A549 (cell line): ENCODE data around the gene MEPE. TPM values are rescaled to one million over a fixed set of nuclear protein-coding genes. Genes with fewer than 3 reads are reported as not detected.

Source experiments
- ATAC-seq, 2 experiments: fragments of 200-7000 bp in 1 of 2; fragments of >200 bp in 1 of 2; cut with Nextera tagmentation in 1 of 2; cut with Tn5 transposase in 1 of 2; 3 replicates each; pipeline versions ENCODE4 v1.8.0 to v1.9.1; 2018 to 2020; ENCODE audit warnings: mild to moderate bottlenecking in 1 of 2, moderate library complexity in 1 of 2
- CTCF ChIA-PET: fragments of 300-600 bp; sonication (Branson Sonifier 250); formaldehyde crosslinking; extraction: SDS; loops from one replicate; lab custom pipeline; 2021; ENCODE audit warnings: antibody characterized with exemption, inconsistent platforms; lab: Yijun Ruan, JAX
- POLR2A ChIA-PET: fragments of 350-600 bp; formaldehyde crosslinking; extraction: SDS; loops from one replicate; lab custom pipeline; 2021; ENCODE audit warnings: antibody characterized with exemption, inconsistent platforms; lab: Yijun Ruan, JAX
- DNase-seq, 2 experiments: peaks; one replicate each; pipeline versions ENCODE4 v3.0.0 to v3.0.0-alpha.2; 2011 to 2016; ENCODE audit warnings: low read depth in 1 of 2, low spot score in 1 of 2
- FAIRE-seq: peaks from 2 replicates; lab custom pipeline; 2011; peaks lifted over from hg19 to GRCh38; lab: Jason Lieb, UNC
- H3K27ac ChIP-seq, 2 experiments: fragments of >200 bp; sonication (Bioruptor Twin); formaldehyde crosslinking; 3 replicates each; pipeline ENCODE4 v1.5.1; 2016 to 2017
- H3K4me1 ChIP-seq: fragments of >200 bp; sonication (Bioruptor Twin); formaldehyde crosslinking; 3 replicates; pipeline ENCODE4 v1.6.1; 2016
- H3K4me2 ChIP-seq: fragments of >200 bp; sonication (Bioruptor Twin); formaldehyde crosslinking; 3 replicates; pipeline ENCODE4 v1.6.1; 2016
- H3K4me3 ChIP-seq: fragments of >200 bp; sonication (Bioruptor Twin); formaldehyde crosslinking; 3 replicates; pipeline ENCODE4 v1.5.1; 2016
- H3K9me3 ChIP-seq: fragments of >200 bp; sonication (Bioruptor Twin); formaldehyde crosslinking; 3 replicates; pipeline ENCODE4 v1.6.1; 2016
- BCL3 ChIP-seq: fragments of >200 bp; sonication (Bioruptor Twin); formaldehyde crosslinking; IDR thresholded peaks from 3 replicates; pipeline ENCODE4 v1.6.1; 2016
- BHLHE40 ChIP-seq: IDR thresholded peaks from 2 replicates; pipeline ENCODE4 v1.6.1; 2012; ENCODE audit warnings: low read depth, low read length, inconsistent platforms
- CBX8 ChIP-seq: fragments of 200-600 bp; sonication (generic); IDR thresholded peaks from 2 replicates; pipeline ENCODE4 v1.6.1; 2016
- CEBPB ChIP-seq, 2 experiments: fragments of >200 bp in 1 of 2; sonication (Bioruptor Twin) in 1 of 2; formaldehyde crosslinking in 1 of 2; IDR thresholded peaks; 2 replicates each; pipeline ENCODE4 v1.6.1; 2012 to 2016
- CHD2 ChIP-seq: fragments of 150-350 bp; IDR thresholded peaks from 2 replicates; pipeline ENCODE4 v1.6.1; 2014; ENCODE audit warnings: low read length; ENCODE audit not compliant: partially characterized antibody
- E2F6 ChIP-seq: IDR thresholded peaks from 2 replicates; pipeline ENCODE4 v1.6.1; 2012; ENCODE audit warnings: low read depth, borderline replicate concordance
- FOSL2 ChIP-seq, 2 experiments: fragments of 450-650 bp in 1 of 2; fragments of >200 bp in 1 of 2; sonication (Bioruptor Twin) in 1 of 2; formaldehyde crosslinking; IDR thresholded peaks; 2 replicates each; pipeline versions ENCODE4 v1.5.0 to v1.6.1; 2016 to 2020; ENCODE audit warnings: mild to moderate bottlenecking in 1 of 2, moderate library complexity in 1 of 2
- HEYL ChIP-seq: fragments of 250-450 bp; sonication (Bioruptor Pico); IDR thresholded peaks from 2 replicates; pipeline ENCODE4 v1.8.0; 2021; ENCODE audit warnings: mild to moderate bottlenecking, moderate library complexity
- JUNB ChIP-seq: fragments of >200 bp; sonication (Bioruptor Twin); formaldehyde crosslinking; IDR thresholded peaks from 2 replicates; pipeline ENCODE4 v1.6.1; 2016
- MAFK ChIP-seq: fragments of 450-650 bp; IDR thresholded peaks from 2 replicates; pipeline ENCODE4 v1.6.1; 2014; ENCODE audit not compliant: partially characterized antibody
- MAX ChIP-seq: IDR thresholded peaks from 2 replicates; pipeline ENCODE4 v1.6.1; 2012
- MYC ChIP-seq: IDR thresholded peaks from 2 replicates; pipeline ENCODE4 v1.6.1; 2012; ENCODE audit warnings: mild to moderate bottlenecking, inconsistent platforms, low read length, improper control_type of control experiment, borderline replicate concordance
- NFE2L2 ChIP-seq: fragments of 150-350 bp; conservative IDR thresholded peaks from 2 replicates; pipeline ENCODE4 v1.6.1; 2014; ENCODE audit warnings: low read length
- NPAS2 ChIP-seq: fragments of 250-450 bp; sonication (Bioruptor Pico); IDR thresholded peaks from 2 replicates; pipeline ENCODE4 v1.8.0; 2022; ENCODE audit warnings: mild to moderate bottlenecking, moderate library complexity, borderline replicate concordance
- PHF8 ChIP-seq: fragments of 200-600 bp; sonication (generic); IDR thresholded peaks from 2 replicates; pipeline ENCODE4 v1.6.1; 2016; ENCODE audit warnings: low read depth, mild to moderate bottlenecking, antibody characterized with exemption, moderate library complexity, borderline replicate concordance
- RAD21 ChIP-seq, 2 experiments: fragments of >200 bp in 1 of 2; sonication (Bioruptor Twin) in 1 of 2; formaldehyde crosslinking in 1 of 2; IDR thresholded peaks in 1 of 2; conservative IDR thresholded peaks in 1 of 2; 2 replicates in 1 of 2; 3 replicates in 1 of 2; pipeline ENCODE4 v1.6.1; 2012 to 2018; ENCODE audit warnings: inconsistent platforms in 1 of 2
- REST ChIP-seq: fragments of 200-600 bp; sonication (generic); IDR thresholded peaks from 2 replicates; pipeline ENCODE4 v1.6.1; 2016; ENCODE audit warnings: antibody characterized with exemption, mild to moderate bottlenecking, moderate library complexity
- RNF2 ChIP-seq: fragments of 200-600 bp; sonication (generic); IDR thresholded peaks from 2 replicates; pipeline ENCODE4 v1.6.1; 2016; ENCODE audit warnings: low read depth, mild to moderate bottlenecking, antibody characterized with exemption, moderate library complexity, borderline replicate concordance
- WGBS: methylation state at CpG from one replicate; pipeline ENCODE4 v1.1.6; 2017; ENCODE audit errors: missing lambda C conversion rate; 5-methylcytosine and 5-hydroxymethylcytosine counted together
- polyA plus RNA-seq, 4 experiments: library from polyadenylated mRNA; depleted of rRNA in 3 of 4; stranded (reverse); fragments of >200 nt; fragmentation: RNase III in 1 of 4; extraction: RNeasy Plus Mini Kit Qiagen cat#74134 plus additional on column Dnase treatment in 1 of 4; gene quantifications; 2 replicates in 3 of 4; 3 replicates in 1 of 4; pipeline ENCODE4 v1.2.3, GENCODE V29; 2011 to 2017

MEPE gene
- polyA plus RNA-seq, 2 of the 4 experiments (the other 2 are of a cell fraction): not detected

- ChIA-PET POLR2A (no interaction called here), CTCF (interaction anchor here (0.6 to 4.4 kb wide), 12 partner anchors 9 to 299 kb away, joined by 3 to 47 read pairs (median 4); no protein-coding TSS in a partner anchor)
- no peak for FAIRE-seq
- WGBS: 71% methylated on average over 3 of the region's 3 CpGs
- TF ChIP-seq JUNB (no peak), MAFK (no peak), CEBPB (IDR thresholded peaks at IDR 0.05) (no peak), RAD21 (conservative IDR thresholded peaks at IDR 0.05 in 1 of 2, IDR thresholded peaks at IDR 0.05 in 1 of 2) (no peak), HEYL (CRISPR knock-in tag) (no peak), RNF2 (no peak), CHD2 (no peak), BCL3 (no peak), E2F6 (no peak), MAX (no peak), MYC (no peak), NFE2L2 (no peak), PHF8 (no peak), FOSL2 (IDR thresholded peaks at IDR 0.05) (no peak), FOSL2 (CRISPR knock-in tag; IDR thresholded peaks at IDR 0.05) (no peak), REST (no peak), NPAS2 (CRISPR knock-in tag) (no peak), BHLHE40 (no peak)
- ATAC-seq: no peak
- peaks cover 4% of the 10 kb centered on the region; the same call in 1 of the 3 replicates for H3K4me1 ChIP-seq
- no peak for DNase-seq
- H3K9me3 ChIP-seq: no peaks in the 10 kb centered on the region
- H3K27ac ChIP-seq: no peak overlapping the region
- no peak overlapping the region for H3K4me2 ChIP-seq
- H3K4me3 ChIP-seq: no peak overlapping the region
Observed at GRCh38 chr4:87840149-87840548, 7.4 kb downstream of the MEPE start.

- CTCF ChIA-PET: interaction anchor here (0.6 to 3.3 kb wide), 7 partner anchors 9 to 368 kb away, joined by 3 to 11 read pairs (median 6); no protein-coding TSS in a partner anchor
- TF ChIP-seq FOSL2 (IDR thresholded peaks at IDR 0.05) (no peak), FOSL2 (CRISPR knock-in tag; IDR thresholded peaks at IDR 0.05) (peak; percentile 39; the same call in 1 of the 2 replicates), CBX8 (no peak)
- peak in 1 of 2 experiments; percentile 33 for DNase-seq
- no peaks in the 10 kb centered on the region for H3K9me3 ChIP-seq
- no peak overlapping the region for H3K4me2 ChIP-seq
- no peak overlapping the region for H3K4me3 ChIP-seq
- no peak for FAIRE-seq
- 71% methylated on average over 3 of the region's 3 CpGs for WGBS
- peak; percentile 47 to 73; a peak in 4 of 6 replicates for ATAC-seq
- POLR2A ChIA-PET: no interaction called here
- H3K4me1 ChIP-seq: peaks cover 4% of the 10 kb centered on the region; the same call in 1 of the 3 replicates
- H3K27ac ChIP-seq: no peak overlapping the region
Observed at GRCh38 chr4:87843936-87844335, 11.2 kb downstream of the MEPE start.
